ENCODE results near the gene VSNL1. TPM values are rescaled to one million over a fixed set of nuclear protein-coding genes. Genes with fewer than 3 reads are reported as not detected.

VSNL1 gene
- 0.39 TPM for total RNA-seq

DNA sequence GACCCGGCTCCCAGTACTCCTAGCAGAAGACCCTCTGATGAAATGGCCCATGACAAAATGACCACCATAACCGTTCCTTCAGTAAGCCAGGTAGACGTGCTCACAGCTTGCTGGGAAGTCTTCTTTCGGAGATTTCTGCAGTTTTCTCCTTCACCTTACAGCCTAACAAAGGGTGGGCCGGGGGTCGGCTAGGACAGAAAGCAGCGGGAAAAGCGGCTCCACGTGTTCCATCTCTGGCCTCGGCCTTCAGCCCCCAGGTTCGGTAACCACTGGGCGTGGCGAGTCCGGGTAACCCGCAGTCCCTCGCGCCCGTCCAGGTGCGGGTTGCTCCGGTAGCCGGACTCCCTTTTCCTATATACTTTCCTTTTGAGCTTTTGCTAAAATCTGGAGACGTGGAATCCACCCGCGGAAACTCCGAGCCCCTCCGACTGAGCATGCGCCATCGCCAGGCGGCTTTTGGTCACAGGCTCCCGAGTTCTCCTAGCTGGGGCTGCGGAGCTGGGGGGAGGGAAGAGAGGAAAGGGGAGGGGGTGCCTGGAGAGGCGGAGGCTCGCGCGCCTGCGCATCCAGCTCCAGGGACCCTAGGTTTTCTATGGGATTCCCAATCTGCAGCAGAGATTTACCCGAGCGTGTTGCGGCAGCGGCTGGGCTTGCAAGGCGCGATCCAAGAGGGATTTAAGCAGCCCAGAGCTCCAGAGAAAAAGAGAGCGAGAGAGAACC, at the start of gene VSNL1:
Gene VSNL1 (plus strand): TSS at position 604 of the 720 bp plus-strand sequence. CDS start 51,379 bp downstream, outside the sequence.
- peak; percentile 78 for DNase-seq (ENCODE audit: low spot score)

GRCh38 chr2:17495590-17495989, 44.9 kb upstream of the VSNL1 start:
- no peak for DNase-seq (ENCODE audit: low spot score)

DNA sequence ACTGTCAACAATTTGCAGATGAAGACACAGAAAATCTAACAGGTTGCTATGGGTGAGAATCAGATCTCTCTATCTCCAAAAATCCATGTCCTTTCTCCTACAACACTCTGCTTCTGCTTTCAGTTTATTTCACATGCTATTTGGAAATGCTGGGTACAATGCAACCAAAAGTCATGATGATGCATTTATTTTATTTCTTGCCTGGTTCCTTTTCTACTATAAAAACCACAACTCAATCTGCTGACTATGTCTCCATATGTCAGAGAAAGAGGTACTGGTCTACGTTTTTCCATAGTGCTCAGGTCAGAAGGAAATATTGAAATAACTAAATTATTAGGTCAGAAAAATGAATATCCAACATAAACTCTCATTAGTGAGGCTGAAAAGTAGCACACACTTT, 42.8 kb upstream of the VSNL1 start:
- no peak for DNase-seq (ENCODE audit: low spot score)

DNA sequence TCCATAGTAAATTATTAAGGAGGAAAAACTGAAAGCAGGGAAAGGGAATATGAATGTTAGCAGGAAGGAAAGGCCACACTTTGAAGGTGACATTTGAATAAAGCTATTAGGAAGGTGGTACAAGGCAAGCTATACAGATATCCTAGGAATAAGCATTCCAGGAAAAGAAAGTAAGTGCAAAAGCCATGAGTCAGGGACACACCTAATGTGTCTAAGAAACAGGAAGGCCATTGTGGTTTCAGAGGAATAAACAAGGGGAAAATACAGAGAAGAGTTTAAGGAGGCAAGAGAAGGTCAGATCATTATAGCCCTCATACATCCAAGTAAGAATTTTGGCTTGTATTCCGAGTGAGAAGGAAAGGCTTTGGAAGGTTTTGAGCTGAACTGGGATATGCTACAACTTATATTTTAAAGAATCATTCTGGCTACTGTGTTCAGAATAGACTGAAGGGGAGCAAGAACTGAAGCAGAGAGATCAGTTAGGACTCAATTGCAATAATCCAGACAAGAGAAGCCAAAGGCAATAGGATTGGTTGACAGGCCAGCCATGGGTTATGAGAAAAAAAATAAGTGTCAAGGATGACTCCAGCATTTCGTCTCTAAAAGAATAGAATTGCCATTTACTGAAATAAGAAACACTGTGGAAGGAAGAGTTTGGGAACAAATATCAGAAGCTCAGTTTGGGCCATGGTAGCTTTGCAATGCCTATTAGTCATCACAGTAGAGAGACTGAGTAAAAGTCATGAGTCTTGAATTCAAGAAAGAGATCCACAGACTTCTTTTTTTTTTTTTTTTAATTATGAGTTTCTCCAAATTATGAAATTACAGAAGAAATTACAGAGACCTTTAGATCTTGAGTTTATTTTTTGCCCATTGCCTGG, 33.5 kb upstream of the VSNL1 start:
- DNase-seq (ENCODE audit: low spot score), result no peak

GRCh38 chr2:17515652-17516051, 24.8 kb upstream of the VSNL1 start:
- no peak for DNase-seq (ENCODE audit: low spot score)

- DNase-seq (ENCODE audit: low spot score), result no peak
Observed at GRCh38 chr2:17517481-17518211, 22.9 kb upstream of the VSNL1 start.

DNA sequence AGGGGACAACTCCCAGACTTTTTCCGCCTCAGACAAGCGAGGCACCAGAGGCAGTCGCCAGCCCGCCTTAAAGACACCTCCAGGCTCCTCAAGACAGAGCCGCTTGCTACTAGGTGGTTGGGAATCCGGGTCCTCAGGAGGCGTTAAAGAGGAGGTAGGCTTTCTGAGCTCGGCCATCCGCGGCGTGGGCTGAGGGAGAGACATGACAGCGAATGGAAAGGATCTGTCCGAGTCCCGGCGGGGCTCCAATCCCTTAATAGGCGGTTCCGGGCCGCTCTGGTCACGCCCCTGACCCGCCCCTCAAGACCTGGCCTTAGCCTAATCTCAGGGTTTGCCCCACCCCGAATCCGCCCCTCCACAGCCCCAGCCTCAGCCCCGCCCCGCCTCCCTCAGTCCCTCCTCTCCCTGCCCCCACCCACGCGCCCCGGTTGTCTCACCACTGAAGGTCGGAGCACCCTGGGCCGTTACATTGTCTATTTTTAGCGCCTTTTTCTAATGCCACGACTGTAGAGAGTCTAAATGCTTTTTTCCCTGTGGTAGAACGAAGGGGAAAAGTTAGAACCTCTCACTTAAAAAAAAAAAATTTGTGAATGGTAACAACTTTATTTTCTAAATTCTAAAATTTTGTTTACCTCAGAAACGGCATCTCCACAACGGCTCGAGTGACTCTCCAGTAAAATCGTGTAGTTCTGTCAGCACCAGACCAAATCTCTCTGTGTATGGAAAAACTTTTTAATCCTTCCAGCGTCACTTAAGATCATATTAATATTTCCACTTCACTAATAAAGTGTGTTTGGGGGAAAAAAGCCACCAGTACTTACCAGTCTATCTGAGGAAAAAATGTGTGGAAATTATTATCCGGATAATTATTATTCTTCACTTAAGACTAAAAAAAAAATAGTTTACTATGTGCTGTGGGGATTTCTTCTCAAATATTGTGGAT, 22.0 kb upstream of the VSNL1 start, which contains the start of gene RAD51AP2:
Gene RAD51AP2 (minus strand): TSS at position 229 of the 943 bp plus-strand sequence. CDS start 25 bp downstream, at position 204.
- peak; percentile 81 for DNase-seq (ENCODE audit: low spot score)

DNA sequence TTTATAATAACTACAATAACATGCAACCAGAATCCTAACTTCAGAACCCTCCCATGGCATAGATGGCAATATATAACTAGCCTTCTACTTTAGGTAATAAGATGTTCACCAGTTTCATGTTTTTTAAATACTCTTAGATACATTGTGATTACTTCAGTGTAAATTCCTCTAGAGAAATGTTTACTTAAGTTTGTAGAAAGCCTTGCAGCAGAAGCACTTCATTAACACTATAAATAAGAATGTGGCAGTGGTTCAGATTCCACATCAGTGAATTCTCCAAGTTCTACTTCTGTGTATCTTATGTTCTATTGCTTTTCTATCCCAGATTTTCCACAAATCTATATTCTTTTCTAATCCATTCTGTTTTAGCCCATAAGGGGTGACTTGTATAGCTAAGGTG, 21.0 kb upstream of the VSNL1 start:
- DNase-seq (ENCODE audit: low spot score), result no peak

- no peak for DNase-seq (ENCODE audit: low spot score)
Observed at GRCh38 chr2:17520761-17521160, 19.7 kb upstream of the VSNL1 start.

DNA sequence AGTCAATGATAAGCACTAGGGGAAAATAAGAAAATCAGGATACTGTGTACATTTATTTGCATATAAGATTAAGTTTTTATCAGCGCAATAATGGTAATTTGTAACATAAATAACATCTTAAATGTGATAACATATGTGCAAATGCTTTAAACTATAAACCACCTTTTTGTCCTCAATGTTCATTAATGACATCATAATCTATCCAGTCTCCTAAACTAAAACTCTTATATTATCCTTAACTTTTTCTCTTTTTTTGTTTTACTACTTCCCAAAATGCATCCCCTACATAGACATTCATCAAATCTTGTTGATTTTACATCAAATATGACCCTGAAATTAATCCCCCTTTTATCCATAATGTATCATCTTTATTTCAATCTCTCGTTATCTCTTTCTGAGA, 18.9 kb upstream of the VSNL1 start:
- no peak for DNase-seq (ENCODE audit: low spot score)

DNA sequence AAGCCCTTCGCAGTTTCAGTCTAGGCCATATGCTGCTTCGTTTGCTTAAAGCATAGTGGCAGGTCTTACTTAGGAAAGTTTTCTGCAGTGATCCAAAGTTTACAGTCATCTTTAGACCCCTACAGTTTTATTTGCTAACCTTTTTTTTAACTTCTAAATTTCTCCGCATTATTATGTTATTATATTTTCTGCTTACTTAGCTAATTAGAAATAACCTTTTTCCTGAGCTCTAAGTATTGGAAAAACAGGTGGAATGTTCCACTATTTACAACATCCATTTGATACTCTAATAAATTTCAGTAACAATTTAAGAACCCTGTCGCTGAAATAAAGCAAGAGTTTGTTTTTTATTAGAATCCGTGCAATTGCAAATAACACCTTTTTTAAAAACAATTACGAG, 18.2 kb upstream of the VSNL1 start:
- DNase-seq (ENCODE audit: low spot score), result no peak

GRCh38 chr2:17529771-17530170, 10.7 kb upstream of the VSNL1 start:
- no peak for DNase-seq (ENCODE audit: low spot score)

- no peak for DNase-seq (ENCODE audit: low spot score)
Observed at GRCh38 chr2:17533546-17533945, 7.0 kb upstream of the VSNL1 start.

GRCh38 chr2:17536416-17536815, 4.1 kb upstream of the VSNL1 start:
- no peak for DNase-seq (ENCODE audit: low spot score)

GRCh38 chr2:17538022-17538843, 2.3 kb upstream of the VSNL1 start:
- no peak for DNase-seq (ENCODE audit: low spot score)

DNA sequence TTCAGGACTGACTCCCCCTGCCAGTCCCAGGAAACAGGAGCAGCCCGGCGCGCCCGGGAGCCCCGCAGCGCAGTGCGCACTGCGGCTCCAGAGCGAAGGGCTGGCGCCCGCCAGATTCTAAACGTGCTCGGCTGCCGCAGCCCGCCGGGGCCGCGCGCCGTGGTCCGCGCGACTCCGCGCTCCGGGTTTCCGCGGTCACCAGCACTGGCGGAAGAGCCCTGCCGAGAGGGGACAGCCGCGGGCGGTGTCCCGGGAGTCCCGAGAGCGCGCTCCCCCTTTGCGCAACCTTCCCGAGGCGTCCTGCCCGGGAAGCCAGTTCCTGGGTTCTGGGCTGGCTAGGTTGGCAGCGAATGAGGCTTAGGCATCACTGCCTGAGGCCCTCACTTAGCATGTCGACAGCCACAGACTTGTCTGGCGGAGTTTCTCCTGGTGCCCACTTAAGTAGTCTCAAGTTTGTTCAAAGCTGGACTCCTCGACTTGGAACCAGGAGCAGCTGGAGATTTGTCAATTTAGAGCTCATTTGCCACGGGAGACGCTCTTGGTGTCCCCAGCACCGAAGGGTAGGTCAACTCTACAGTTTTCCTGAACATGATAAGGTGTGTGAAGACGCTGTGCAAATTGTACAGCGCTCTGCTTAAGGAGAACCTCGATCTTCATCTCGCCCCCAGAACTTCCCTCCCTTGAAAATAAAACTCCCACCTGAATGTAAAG, 1.5 kb upstream of the VSNL1 start:
- peak; percentile 76 for DNase-seq (ENCODE audit: low spot score)

DNA sequence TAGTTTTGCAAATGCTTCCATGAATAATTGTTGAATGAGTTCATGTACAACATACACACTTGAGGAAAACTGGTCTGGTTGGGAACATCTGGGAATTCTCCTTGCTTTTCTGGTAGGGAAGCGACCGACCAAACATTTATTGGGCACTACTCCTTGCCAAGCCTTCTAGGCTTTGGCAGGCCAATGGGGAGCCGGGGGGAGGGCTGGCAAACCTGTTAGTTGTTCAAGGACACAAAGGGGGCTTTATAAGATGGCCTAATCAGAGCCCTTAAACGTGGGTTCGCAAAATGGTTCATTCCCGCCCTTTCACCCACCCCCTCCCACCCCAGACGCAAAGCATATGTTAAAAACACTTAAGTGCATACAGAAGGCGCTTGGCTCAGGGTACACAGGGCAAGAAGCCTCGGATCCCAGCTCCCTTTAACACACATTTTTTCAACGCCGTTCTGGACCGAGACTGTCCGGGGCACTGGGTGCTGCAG, 844 bp upstream of the VSNL1 start:
- no peak for DNase-seq (ENCODE audit: low spot score)

GRCh38 chr2:17540813-17541530, 476 bp downstream of the VSNL1 start:
- DNase-seq (ENCODE audit: low spot score), result no peak

DNA sequence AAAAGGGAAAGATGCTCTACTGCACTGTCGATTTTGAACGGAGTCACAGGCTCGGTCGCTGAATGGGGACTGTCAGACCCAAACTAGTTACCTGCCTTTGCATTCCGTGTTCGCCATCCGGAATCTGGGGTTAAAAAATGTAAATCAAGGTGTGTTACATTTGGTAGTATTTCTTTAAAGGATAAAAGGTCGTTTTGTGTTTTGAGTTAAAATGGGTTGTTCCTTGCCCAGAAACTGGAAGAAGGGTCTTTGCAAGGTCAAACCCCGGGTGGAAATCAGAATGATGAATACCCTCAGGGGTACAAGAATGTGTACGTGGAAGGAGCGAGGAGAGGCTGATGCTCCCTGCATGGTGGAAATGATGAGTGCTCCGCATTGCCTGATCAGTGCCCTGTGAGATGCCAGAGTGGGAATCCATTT, 1.0 kb downstream of the VSNL1 start:
- no peak for DNase-seq (ENCODE audit: low spot score)
